Adipose tissue (tissue), 3 donors: Measurements from ENCODE around the gene FEM1B. TPM values are rescaled to one million over a fixed set of nuclear protein-coding genes. Genes with fewer than 3 reads are reported as not detected.
A peak's percentile ranks its signal among the peaks of the same experiment; 100 is the strongest.

Experiments
- H3K27ac ChIP-seq: one replicate; pipeline ENCODE4 v1.5.1; 2013; ENCODE audit warnings: low read depth, low read length
- WGBS, 3 donors: extraction: QIAGEN DNeasy Blood & Tissue Kit; methylation state at CpG; one replicate each; pipeline ENCODE4 v1.1.7; 2013; 5-methylcytosine and 5-hydroxymethylcytosine counted together
- polyA plus RNA-seq, 3 donors: library from polyadenylated mRNA; stranded (reverse); fragments of 200-250 nt; gene quantifications; one replicate each; pipeline ENCODE4 v1.2.3, GENCODE V29; 2013
- donor health status: healthy with polysubstance abuse.
- donor health status: Bipolar disorder and iron deficiency.
- donor health status: healthy.

FEM1B gene
- polyA plus RNA-seq, 3 donors: 5.1 to 15.6 (median 11.7) TPM

DNA sequence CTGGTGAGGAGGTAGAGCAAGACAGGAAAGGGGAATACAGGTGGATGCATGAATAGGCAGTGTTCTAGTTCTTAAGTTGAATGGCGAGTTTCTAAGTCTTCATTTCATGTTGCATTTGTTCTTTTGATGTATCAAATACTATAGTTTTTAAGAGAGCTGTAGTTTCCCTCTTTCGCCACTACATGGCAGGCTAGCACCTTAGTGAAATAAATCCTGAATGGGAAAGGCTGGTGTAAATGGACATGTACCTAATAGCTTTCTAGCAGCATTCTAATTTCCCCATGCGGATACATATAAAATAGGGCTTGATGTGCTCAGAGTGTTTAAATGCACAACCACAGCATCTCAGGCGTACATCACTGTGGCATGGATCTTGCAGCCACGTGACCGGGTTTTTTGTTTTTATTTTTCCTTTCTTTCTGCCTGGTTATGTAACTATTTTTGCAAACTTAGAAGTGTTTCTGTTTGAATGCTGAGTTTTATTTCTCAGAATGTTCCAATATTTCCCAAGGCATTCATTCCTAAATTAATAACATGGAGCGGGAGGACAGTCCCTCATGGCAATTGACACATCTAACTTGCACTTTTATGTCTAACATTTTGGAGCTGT lies 24.5 kb upstream of the FEM1B start:
- no peak overlapping the region for H3K27ac ChIP-seq
- WGBS, 3 donors: 24 to 32% (median 25%) methylated on average over 7 of the region's 7 CpGs

DNA sequence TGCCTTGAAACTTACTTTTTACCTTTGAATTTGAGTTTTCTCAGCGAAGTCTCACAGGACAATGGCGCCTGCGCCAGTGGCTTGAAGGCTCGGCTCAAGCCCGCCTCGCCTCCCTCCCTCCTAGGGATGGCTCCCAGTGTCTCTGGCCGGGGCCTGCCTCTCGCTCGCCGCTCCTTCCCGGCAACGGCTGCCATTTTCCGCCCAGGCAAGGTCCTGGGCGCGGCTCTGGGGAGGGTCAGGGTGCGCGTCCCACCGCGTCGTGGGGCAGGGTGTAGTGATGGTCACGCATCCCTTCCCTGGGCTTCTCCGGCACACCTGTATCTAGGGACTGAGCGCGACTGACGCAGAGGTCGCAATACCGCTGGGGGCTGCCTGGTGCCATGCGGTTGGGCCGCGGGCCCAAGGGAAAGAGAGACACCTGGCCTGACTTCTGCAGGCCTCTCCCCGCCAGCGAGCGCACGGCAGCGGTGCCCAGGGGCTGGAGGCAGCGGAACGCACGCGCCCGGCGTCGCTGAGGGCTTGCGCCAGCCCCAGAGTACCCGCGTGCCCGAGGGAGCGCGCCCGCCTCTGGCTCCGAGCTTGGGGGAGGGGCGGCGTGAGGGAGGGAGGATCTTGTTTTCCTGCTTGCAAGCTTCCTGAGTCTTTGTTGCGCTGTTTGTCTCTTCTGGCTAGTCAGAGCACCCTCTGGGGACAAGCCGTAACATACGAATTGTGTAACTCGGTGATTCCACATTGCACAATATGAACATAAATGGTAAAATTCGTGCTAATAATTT lies 20.7 kb upstream of the FEM1B start:
- H3K27ac ChIP-seq: peak overlapping the region; percentile 76
- WGBS, 3 donors: 7 to 10% (median 8%) methylated on average over 56 to 57 of the region's 57 CpGs

DNA sequence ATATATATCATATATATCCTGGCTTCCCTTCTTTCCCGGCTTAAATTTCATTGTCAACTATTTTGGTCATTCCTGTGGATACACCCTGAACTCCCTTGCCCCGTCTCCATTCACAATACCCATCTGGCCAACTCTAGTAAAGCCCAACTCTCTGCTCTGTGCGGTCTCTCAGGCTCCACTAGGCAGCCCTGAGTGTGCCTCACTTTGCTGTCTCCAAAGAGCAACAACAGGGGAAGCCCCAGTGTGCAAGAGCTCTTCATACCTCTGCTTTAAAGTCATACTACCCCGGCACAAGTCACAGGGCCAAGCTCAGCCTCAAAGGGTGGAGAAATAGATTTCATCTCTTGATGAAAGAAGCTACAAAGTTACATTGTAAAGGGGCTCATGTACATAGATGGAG lies 18.9 kb upstream of the FEM1B start:
- H3K27ac ChIP-seq: no peak overlapping the region
- 65 to 76% (median 66%) methylated on average over 4 of the region's 4 CpGs for WGBS, 3 donors

DNA sequence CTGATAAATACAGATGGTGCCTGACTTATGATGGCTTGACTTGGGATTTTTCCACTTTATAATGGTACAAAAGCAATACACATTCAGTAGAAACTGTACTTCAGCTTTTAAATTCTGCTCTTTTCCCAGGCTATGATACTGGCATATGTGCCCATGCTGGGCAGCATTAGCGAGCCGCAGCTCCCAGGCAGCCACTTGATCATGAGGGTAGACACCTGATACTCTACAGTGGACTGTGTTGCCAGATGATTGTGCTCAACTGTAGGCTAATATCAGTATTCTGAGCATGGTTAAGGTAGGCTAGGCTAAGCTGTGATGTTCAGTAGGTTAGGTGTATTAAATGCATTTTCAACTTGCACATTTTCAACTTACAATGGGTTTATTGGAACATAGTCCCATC lies 17.7 kb upstream of the FEM1B start:
- WGBS, 3 donors: 72 to 95% (median 85%) methylated on average over 2 of the region's 2 CpGs
- H3K27ac ChIP-seq: no peak overlapping the region

DNA sequence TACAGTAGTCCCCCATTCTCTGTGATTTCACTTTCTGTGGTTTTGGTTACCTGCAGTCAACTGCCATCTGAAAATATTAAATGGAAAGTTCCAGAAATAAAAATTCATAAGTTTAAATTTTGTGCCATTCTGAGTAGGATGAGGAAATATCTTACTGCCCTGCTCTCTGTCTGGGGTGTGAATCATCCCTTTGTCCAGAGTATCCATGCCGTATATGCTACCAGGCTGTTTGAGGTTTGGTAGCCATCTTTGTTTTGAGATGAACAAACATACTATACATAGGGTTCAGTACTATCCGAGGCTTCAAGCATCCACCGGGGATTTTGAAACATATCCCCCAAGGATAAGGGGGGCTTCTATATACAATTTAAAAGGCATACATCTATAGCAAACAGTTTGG lies 16.3 kb upstream of the FEM1B start:
- no peak overlapping the region for H3K27ac ChIP-seq
- 88 to 95% (median 88%) methylated on average over 3 of the region's 3 CpGs for WGBS, 3 donors

DNA sequence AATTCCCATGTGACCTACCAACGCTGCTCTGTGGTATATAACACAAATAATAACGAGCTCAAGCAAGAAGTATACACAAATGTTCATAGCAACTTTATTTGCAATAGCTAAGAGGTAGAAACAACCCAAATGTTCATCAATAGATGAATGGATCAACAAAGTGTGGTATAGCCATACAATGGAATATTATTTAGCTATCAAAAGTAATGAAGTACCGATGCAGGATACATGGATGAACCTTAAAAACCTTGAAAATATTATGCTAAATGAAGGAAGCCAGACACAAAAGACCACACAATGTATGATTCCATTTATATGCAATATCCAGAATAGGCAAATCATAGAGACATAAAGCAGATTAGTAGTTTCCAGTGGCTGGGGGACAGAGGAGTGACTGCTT lies 15.6 kb upstream of the FEM1B start:
- WGBS, 3 donors: 95 to 97% (median 96%) methylated on average over 3 of the region's 3 CpGs
- H3K27ac ChIP-seq: no peak overlapping the region

DNA sequence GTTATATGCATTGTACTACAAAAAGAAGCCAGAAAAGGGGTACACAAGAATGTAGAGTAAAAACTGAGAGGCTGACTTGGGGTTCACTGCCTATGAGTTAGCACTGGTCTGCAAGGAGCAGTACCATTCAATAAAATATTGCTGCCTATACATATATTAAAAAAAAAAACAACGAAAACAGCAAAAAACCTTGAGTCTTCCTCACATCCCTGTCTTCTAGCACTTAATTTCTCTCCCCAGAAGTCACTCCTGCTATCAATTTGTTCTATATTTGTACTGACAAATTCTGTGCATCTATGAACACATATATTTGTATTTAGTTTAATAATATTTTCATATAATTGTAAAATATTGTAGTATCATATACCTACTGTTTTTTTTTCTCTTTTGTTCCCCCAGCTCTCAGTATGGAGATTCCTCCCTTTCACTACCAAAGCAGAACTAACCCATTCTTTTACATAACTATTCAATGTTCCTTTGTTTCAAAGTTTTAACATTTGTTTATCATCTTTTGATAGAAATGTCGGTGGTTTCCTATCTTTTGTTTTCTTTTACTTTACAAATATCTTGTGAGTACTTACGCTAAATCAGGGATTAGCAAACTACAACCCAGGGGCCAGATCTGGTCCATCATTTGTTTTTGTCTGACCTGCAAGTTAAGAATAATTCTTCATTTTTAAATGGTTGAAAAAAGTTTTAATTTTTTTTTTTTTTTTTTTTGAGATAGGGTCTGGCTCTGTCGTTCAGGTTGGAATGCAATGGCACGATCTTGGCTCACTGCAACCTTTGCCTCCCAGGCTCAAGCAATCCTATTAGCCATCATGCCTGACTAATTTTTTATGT lies 14.8 kb upstream of the FEM1B start:
- 61 to 78% (median 69%) methylated on average over 5 of the region's 5 CpGs for WGBS, 3 donors
- no peak overlapping the region for H3K27ac ChIP-seq

DNA sequence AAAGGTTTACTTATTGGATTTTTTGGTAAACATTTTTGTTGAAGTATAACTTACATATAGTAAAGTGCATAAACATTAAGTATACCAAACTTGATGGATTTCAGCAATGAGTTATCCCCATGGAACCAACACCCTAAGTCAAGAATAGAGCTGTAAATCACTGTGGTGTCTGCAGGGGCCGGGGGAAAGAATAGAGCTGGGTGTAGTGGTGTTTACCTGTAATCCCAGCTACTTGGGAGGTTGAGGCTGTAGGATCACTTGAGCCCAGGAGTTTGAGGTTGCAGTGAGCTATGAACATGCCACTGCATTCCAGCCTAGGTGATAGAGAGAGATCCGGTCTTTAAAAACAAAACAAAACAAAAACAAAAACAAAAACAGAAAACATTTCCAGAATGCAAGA lies 13.3 kb upstream of the FEM1B start:
- 59 to 69% (median 68%) methylated on average over 2 of the region's 2 CpGs for WGBS, 3 donors
- no peak overlapping the region for H3K27ac ChIP-seq

DNA sequence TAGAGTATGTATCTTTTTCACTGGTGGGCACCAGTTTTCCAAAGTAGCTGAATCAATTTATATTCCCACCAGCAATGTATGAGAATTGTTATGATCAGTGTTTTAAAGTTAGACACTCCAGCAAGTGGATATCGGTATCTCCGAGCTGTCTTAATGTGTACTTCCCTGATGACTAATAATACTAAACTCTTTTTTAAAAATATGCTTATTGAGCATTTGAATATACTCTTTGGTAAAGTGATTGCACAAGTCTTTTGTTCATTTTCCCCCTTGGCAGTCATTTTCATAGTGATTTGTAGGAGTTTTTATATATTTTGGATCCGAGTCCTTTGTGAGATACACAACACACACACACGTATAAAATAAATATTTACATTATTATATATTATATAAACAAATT lies 12.5 kb upstream of the FEM1B start:
- WGBS, 3 donors: 57 to 77% (median 71%) methylated on average over 4 of the region's 4 CpGs
- H3K27ac ChIP-seq: no peak overlapping the region

DNA sequence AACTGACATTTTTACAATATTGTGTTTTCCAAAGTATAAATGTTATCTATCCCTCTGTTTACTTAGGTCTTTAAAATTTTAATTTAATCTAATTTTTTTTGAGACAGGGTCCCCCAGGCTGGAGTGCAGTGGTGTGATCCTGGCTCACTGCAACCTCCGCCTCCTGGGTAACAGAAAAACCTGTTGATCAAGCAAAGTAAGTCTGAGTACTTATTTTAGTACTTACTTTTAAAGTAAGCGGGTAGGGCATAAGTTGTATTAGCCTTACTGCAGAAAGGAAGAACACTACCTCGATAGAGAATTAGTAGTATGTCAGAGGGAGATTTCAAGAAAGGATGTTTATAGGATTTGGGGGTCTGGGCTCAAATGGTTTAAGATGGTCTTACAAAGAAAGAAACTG lies 11.9 kb upstream of the FEM1B start:
- no peak overlapping the region for H3K27ac ChIP-seq
- WGBS, 3 donors: 76 to 94% (median 88%) methylated on average over 3 of the region's 3 CpGs

DNA sequence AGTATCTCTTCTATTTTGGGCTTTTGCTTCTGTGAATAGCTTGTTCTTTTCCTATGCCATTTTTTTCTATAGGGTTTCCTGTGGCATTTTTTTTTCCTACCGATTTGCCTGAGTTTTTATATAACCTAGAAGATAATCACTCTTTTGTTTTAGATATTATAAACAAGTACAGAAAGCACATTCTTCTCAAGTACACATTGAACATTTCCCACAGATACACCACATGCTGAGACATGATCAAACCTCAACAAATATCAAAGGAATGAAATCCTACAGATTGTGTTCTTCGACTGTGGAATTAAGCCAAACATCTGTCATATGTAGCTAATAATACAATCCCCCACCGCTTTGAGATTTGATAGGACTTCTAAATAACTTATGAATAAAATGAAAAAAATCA lies 9.1 kb upstream of the FEM1B start:
- H3K27ac ChIP-seq: no peak overlapping the region
- 28 to 60% (median 54%) methylated on average over 3 of the region's 3 CpGs for WGBS, 3 donors

DNA sequence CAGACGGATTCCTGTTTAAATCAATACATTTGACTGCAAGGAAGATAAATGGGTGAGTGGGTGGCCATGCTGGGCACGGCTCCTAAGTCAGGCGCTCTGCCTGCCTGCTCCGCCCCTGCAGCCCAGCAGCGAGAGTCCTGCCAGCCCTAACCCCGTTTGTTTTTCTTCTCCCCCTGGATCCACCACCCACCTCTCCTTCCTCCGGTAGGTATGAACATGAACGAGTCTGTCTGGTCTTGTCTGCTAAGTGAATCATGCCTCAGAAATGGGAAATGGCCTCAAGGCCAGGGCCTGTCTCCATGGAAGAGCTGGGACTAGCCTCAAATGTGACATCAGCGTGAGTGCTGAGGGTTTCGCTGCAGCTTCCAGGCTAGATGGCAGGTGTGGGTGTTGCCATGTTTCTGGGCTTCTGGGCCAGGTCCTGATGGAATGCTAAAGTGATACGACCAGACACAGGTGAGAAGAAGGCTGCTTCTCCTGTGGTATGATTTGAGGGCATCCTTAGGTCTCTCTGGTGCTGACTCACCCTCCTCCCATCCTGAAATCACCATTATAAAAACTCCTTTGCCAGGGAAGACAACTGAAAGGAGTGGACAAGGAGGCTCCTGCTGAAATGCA lies 5.6 kb upstream of the FEM1B start:
- 25 to 69% (median 58%) methylated on average over 11 of the region's 11 CpGs for WGBS, 3 donors

DNA sequence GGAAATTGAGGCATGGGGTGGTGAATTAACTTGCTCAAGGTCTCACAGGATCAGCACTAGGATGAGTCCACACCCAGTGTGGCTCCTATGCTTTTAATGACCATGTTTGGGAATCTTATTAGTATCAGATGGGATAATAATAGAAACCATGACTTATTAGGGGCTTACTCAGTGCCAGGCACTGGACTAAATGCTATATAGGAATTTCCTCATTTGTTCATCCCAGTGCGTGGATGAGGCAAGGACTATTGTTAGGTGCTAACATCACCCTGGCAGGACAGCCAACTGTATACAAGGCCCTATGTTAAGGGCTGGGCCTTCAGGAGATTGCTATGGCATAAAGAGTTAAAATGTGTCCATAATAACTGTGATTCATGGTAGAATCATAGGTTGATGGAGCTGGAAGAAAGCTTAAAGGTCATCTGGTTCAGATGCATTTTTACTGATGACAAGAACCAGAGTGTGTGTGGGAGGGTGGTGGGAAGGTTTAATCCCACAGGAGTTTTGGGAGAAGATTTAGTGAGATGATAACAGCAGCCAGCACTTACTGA lies 4.7 kb upstream of the FEM1B start:
- H3K27ac ChIP-seq: no peak overlapping the region
- 83 to 93% (median 91%) methylated on average over 1 of the region's 1 CpG for WGBS, 3 donors

More for the DNA sequence above, 5.6 kb upstream of the FEM1B start:
- H3K27ac ChIP-seq: no peak overlapping the region

DNA sequence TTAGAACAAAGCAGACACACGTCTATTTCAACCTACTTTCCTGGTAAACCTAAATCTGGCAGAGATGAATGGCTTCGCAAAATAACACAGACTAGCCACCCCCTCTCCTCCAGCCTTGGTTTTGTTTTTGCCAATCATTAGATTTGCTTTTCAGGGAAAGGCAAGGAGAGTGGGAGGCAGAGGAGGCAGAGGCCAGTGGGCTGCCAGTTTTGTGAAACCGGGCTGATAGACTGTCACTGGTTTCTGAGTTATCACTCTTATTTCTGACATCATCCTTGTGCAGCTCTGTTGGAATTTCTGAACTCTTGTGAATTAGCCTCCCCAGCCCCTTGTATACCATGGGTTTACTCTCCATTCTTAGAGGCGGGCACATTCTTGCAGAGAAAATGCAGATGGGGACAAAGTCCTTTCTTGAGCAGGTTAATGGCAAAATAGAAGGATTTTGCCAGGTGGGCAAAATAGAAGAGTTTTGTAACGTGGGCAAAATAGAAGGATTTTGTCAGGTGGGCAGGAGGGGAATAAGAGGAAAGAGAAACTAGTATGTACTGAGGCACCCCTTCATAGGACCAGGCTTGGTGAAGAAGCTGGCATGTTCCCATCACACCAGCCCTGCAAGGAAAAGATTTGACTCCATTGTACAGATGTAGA lies 3.2 kb upstream of the FEM1B start:
- 51 to 75% (median 68%) methylated on average over 5 of the region's 5 CpGs for WGBS, 3 donors
- H3K27ac ChIP-seq: no peak overlapping the region

DNA sequence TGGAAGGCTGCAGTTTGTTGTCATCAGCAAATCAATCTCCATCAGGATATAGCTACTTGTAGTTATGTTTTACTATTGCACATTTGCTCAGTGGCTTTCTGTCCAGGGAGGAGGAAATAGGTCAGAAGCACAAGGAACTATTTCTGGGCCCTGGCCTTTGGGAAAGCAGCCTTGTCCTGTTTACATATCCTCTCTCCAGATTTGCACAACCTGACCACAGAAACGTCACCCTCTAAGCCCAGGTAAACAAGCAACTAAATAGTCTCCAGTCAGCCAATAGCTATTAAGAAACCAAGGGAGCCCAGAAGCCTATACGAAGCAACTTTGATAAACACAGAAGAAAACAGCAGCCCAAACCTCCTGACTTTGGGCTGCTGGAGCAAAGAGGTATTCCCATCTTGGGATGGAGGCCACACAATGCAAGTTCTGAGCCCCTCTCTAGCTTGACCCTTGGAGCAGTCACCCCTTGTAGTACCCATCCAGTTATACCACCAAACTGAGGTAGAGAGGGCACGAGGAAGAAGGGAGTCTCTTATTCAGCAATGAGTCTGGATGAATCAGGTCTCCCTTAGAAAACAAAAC lies 2.3 kb upstream of the FEM1B start:
- WGBS, 3 donors: 58 to 69% (median 66%) methylated on average over 3 of the region's 3 CpGs
- no peak overlapping the region for H3K27ac ChIP-seq

DNA sequence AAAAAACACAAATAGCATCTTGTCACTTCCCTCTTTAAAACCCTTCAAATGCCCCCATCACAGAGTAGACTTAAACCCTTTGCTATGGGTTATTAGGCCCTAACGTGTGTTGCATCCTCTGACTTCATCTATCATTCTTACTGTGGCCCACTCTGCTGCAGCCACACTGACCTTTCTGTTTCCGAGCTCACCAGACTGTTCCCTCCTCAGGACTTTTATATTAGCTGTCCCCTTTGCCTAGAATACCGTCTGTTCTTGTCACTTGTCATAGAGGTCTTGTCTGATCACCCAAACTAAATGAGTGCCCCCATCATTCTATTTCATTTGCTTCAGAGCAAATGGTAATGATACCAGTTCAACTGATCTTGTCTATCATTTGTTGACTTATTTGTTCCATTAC lies 877 bp upstream of the FEM1B start:
- H3K27ac ChIP-seq: peak overlapping the region; percentile 98
- WGBS, 3 donors: 33 to 49% (median 39%) methylated on average over 3 of the region's 3 CpGs

DNA sequence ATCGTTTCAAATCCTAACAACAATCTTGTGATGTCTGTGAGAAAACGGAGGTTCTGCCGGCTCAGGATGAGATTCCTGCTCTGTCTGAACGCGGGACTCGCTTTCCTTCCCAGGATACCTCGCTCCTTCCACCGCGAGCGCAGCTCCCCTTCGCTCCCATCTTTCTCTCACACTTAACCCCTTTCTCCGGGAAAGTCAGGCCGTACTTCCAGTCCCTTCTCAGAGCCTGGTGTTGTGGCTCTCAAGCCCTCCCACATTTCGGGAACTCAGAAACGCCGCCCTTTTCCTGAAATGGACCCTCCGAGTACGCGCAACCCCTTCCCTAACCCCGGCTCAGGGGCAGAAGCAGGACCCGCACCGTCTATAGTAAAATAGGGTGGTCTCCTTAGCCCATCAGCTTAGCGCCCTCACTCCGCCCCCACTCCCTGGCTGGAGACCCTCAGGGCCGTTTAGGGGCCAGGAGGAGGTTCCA lies 378 bp upstream of the FEM1B start:
- H3K27ac ChIP-seq: peak overlapping the region; percentile 98

DNA sequence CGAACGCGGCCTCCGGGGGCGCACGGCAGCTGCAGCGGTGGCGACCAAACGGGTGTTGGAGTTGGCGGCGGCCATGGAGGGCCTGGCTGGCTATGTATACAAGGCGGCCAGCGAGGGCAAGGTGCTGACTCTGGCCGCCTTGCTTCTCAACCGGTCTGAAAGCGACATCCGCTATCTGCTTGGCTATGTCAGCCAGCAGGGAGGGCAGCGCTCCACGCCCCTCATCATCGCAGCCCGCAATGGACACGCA lies 725 bp downstream of the FEM1B start:
- peak overlapping the region; percentile 98 for H3K27ac ChIP-seq
- WGBS, 3 donors: 0 to 1% (median 1%) methylated on average over 21 to 22 of the region's 22 CpGs

More for the DNA sequence above, 378 bp upstream of the FEM1B start:
- 0 to 1% (median 1%) methylated on average over 25 of the region's 25 CpGs for WGBS, 3 donors
